MM.1S (cell line): ENCODE results near the gene ZDHHC11B.
"Not testable (repeated sequence)": the region's sequence is repeated elsewhere in the genome, so short reads cannot be mapped to it uniquely, and the experiment has no call there.

Source experiments
- EZH2 ChIP-seq: fragments of 300-600 bp; sonication (generic); optimal IDR thresholded peaks from 2 replicates; pipeline ENCODE3; 2017; ENCODE audit warnings: low read depth, mild to moderate bottlenecking, antibody characterized with exemption, low read length, mixed read lengths
- EZH2phosphoT487 ChIP-seq: fragments of 300-600 bp; sonication (generic); IDR thresholded peaks from 2 replicates; pipeline ENCODE4 v1.6.1; 2018; ENCODE audit warnings: antibody characterized with exemption, low read length
- TF ChIP-seq, protein P1 (sequence below): fragments of 300-600 bp; sonication (generic); IDR thresholded peaks from 2 replicates; pipeline ENCODE4 v1.5.1; 2016; ENCODE audit warnings: antibody characterized with exemption, low read length, mixed read lengths

DNA sequence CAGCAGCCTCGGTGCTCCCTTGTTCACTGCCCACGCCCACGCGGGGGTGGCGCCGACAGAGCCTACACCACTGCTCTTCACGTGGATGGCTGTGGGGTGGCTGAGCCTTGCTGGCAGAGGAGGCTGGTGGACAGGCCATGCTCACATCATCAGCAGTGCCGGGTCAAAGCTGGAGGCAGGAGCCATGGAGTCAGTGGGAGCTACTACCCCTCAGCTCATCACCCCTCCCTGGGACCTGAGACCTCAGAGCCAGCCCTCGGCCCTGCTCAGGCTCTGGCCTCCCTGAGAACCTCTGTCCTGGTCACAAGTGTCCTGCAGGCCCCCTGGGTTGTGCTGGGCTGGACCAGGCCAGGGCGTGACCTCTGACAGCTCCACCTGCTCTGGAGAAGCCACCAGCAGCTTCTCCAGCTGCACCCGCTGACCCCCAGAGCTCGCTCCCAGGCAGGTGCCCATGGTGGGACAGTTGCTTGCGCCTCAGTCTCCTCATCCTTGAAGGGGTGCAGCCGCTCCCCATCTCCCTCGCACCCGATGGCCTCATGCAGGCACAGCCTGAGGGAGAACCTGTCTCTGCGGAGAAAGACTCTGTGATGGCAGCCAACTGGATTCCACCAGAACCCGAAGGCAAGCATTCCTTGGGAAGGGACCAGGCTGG is 9.5 kb downstream of the ZDHHC11B start:
- TF ChIP-seq, protein P1, sequence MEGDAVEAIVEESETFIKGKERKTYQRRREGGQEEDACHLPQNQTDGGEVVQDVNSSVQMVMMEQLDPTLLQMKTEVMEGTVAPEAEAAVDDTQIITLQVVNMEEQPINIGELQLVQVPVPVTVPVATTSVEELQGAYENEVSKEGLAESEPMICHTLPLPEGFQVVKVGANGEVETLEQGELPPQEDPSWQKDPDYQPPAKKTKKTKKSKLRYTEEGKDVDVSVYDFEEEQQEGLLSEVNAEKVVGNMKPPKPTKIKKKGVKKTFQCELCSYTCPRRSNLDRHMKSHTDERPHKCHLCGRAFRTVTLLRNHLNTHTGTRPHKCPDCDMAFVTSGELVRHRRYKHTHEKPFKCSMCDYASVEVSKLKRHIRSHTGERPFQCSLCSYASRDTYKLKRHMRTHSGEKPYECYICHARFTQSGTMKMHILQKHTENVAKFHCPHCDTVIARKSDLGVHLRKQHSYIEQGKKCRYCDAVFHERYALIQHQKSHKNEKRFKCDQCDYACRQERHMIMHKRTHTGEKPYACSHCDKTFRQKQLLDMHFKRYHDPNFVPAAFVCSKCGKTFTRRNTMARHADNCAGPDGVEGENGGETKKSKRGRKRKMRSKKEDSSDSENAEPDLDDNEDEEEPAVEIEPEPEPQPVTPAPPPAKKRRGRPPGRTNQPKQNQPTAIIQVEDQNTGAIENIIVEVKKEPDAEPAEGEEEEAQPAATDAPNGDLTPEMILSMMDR, result not testable (repeated sequence)
- TF ChIP-seq EZH2, EZH2phosphoT487: not testable (repeated sequence)
